Measurements from ENCODE around the gene CHMP5.

The CHMP5 gene

DNA sequence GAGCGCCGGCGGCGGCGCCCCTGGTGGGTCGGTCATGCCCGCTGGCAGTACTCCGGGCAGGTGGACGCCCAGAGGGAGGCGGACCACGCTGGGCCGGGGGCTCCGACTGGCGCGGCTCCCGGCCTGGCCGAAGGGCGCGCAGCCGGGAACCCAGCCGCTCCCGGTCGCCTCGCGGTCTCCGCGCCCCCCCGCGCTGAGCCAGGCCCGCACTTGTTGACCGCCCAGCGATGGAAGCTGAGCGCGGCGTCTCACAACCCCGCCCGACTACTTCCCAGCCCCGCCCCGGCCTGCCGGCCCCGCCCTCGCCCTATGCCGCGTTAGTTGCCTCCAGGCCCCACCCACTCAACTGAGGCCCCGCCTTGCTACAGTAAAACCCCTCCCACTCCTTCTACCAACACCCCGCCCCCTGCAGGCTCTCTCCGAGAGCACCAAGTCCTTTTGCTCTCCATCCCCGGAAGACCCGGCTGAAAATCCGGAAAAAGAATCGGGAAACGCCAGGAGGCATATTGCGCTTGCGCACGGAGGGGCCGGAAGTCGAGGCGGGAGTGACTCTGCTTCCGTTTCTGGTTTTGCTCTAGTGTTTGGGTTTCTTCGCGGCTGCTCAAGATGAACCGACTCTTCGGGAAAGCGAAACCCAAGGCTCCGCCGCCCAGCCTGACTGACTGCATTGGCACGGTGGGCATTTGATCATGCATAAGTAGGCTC is at the start of gene CHMP5, which contains the start of gene BAG1:
Gene CHMP5, plus strand, starts transcription at position 577 of the 705 bp plus-strand sequence. Its CDS starts 30 bp downstream, at position 607.
Gene BAG1, minus strand, starts transcription at position 236 of the 705 bp plus-strand sequence.
- FAIRE-seq, result peak; percentile 87

DNA sequence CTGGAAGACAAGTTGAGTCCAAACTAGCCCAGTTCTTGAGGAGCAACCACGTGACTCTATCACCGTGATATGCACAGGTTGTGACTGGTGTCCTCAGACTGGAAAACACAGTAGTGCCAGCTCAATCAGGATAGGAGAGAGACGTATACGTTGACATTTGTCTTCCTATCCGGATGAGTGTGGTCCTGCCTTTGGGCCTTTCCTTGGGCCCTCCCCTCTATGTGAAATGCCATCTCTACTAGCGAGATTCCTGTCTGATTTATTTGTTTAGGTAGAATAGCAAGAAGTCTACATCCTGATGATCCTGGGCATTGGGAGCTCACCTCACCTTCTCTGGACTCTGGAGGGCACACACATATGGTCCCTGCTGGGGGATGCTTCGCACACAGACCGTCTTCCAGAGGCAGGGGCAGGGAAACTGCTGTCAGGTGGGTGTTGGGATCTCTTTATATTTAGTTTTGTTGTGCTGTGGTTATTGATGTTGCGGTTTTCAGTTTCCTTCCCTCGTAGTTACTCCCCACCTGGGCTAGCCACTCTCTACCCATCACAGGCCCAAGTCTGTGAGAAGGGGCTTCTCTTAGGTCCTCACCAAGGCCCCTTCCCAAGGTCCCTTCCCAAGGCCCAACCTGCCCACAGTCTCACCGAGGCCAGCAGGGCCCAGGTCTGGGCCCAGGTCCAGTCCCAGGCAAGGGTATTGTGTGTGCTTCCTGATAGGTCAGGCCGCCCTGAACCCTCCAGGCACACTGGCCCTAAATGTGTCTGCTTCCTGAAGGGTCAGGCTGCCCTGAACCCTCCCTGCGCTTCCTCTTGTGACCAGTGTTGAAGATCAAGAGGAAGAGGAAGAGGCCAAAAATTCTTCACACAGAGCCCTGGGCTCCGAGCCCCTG is 43.9 kb upstream of the CHMP5 start:
- FAIRE-seq, result no peak

DNA sequence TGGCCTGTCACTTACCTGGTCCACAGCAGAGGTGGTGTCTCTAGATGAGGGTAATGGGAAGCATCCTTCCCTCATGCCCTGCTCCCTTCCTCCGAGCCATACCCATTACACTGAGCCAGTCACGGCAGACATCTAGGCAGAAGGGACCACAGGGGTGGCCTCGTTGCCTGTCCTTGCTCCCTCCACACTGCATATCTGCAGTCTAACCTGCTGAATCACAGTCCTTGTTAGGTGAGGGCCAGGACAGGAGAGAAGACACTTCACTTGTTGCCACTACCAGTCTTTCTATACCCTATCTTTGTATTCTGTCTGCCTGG is 43.3 kb upstream of the CHMP5 start:
- FAIRE-seq, result no peak

DNA sequence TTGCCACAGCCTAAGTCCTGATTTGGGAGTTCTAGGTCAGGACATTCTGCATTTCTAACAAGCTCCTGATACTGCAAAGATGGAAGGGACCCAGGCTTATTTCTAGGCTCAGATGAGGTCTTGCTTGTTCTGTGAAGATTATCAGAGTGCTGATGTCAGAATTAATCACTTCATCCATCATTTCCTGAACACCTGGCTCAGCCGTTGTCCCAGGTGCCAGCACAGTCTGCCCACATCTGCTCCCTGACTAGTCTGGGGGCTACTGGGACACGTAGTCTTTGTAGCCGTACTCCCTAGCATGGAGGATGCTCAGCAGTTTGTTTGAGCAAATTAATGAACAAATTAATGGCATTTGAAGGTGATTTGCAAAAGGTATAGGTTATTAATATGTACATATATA is 42.8 kb upstream of the CHMP5 start:
- no peak for FAIRE-seq

DNA sequence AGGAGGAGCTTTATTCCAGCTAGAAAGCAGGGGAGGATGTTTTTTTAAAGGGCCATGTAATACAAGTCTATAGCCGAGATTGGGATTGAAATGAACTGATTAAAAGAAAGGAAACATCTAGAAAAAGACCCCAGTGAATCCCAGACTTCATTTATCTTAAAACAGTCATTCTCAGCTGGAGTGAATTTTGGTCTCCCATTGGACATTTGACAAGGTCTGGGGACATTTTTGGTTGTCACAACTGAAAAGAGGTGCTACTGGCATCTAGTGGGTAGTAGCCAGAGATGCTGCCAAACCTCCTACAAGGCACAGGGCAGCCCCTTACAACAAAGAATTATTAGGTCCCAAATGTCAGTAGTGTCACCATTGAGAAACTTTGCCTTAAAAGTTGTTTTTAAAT is 41.2 kb upstream of the CHMP5 start:
- no peak for FAIRE-seq

DNA sequence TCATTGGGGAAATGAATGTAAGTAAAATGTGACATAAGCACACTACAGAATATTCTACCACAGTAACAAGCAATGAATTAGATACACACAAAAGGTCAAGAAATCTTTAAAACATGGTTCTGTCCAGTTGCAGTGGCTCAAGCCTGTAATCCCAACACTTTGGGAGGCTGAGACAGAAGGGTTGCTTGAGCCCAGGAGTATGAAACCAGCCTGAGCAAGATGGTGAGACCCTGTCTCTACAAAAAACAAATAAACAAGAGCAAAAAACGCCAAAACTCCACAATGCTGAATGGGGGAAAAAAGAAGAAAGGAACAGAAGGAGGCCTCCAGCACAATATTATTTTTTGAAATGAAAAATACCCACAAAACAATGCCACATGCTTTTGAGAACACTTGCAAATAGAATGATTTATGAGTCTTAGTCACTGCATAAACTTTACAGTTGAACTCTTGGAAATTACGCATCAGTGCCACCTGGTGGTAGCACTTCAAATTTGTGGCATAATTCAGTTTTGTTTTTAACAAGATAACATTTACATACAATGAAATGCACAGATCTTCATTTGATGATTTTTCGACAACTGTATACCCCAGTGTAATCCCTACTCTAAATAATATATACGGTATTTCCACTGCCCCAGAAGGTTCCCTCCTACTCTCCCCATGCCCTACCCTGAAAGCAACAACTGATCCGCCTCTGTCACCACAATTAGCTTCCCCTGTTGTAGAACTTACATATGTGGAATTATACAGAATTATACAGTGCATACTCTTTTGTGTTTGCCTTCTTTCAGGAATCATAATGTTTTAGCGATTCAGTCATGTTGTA is 39.3 kb upstream of the CHMP5 start:
- peak; percentile 73 for FAIRE-seq

DNA sequence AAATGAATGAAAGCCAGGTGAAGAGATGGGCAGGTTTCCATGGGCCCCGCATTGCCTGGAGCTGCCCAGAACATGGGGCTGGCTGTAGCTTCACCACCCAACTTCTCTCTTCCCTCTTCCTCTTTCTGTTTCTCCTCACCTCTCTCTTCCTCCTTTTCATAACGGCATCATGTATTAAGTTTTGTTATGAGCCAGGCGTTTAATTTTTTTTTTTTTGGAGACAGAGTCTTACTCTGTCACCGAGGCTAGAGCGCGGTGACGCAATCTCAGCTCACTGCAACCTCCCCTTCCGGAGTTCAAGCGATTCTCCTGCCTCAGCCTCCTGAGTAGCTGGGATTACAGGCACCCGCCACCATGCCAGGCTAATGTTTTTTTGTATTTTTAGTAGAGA is 37.8 kb upstream of the CHMP5 start:
- FAIRE-seq, result no peak

DNA sequence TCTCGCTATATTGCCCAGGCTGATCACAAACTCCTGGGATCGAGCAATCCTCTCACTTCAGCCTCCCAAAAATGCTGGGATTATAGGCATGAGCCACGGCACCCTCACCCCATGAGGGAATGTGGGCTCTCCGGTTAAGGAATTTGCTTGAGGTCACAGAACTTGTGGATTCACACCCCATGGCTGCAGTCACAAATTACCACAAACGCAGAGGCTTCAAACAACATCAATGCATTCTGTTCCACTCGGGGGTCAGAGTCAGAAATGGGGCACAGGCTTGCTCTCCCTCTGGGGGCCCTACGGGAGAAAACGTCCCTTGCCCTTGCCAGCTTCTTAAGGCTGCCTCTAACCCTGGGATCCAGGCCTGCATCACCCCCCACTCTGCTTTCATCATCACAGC is 37.1 kb upstream of the CHMP5 start:
- no peak for FAIRE-seq

DNA sequence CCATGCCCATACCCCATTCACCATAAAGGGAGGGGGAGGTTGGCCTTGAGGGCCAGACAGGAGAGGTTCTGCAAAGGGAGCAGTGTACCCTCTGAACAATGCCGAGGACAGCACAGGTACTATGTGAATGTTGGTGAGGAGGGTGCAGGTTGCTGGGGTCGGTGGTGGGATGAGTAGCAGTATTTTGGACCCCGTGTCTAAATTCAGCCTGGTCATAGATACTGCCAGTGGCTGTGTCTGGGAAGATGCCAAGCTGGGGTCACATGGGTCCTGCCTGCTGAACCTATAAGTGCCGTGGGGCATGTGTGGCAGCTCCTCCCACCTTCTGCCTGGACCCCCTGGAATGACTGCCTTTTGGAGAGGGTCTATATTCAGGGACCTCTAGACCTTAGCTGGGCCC is 36.2 kb upstream of the CHMP5 start:
- FAIRE-seq, result no peak

DNA sequence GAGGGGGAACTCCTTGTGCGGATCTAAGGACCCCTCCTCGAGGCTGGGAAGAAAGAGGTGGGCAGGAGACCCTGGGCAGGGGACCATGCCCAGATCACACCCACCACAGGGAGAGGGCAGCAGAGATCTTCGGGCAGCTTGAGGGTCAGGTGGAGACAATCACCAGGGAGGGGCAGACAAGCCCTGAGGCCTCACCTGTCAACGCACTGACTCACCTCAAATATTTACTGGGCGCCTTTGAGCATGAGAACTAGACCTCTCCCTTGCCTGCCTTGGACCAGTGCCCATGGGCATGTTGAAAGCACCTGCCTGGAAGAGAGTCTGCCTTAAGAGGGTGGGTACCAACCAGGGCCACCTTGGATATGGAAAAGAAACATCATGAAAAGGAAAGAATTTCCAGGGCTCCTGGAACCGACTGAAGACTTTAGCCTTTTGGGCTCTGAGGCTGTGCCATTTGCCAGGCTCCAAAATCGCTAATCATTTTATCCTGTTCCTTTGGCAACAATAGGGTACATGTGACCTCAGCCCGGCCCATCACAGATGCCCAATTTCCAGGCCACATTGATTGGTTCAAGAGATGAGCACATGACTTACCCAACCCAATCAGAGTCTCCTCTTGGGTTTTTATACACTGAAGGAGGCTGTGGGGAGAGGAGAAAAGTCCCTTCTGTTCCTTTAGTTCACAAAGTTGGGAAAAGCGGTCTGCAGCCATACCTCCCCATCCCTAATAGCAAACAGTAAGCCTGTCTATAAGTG is 35.3 kb upstream of the CHMP5 start:
- no peak for FAIRE-seq

DNA sequence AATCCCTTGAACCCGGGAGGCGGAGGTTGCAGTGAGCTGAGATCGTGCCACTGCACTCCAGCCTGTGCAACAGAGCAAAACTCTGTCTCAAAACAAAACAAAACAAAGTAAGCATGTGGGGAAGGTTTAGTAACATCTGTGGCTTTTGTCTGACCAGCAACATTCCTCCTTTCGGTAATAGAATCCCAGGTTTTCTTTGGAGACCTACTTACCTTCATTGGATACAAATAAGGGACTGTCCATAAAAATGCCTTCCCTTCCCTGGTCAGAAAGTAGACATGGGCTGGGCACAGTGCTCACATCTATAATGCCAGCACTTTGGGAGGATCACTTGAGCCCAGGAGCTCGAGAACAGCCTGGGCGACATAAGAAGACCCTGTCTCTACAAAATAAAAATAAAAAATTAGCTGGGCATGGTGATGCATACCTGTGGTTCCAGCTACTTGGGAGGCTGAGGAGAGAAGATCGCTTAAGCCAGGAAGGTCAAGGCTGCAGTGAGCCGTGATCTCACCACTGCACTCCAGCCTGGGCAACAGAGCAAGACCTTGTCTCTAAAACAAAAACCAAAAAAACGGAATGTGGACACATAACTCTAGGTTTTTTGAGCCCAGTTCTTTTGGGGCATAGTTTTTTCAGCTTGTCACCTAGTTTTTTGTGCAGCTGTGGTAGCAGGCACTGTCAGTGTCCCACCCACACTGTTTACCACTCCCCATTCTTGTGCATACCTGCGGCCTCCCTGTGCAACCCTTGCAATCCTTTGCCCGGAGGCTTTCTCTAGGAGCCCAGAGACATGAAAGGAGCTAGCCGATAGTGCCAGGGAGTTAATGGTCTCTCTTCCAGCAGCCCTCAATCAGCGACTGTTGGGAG is 33.9 kb upstream of the CHMP5 start:
- no peak for FAIRE-seq

DNA sequence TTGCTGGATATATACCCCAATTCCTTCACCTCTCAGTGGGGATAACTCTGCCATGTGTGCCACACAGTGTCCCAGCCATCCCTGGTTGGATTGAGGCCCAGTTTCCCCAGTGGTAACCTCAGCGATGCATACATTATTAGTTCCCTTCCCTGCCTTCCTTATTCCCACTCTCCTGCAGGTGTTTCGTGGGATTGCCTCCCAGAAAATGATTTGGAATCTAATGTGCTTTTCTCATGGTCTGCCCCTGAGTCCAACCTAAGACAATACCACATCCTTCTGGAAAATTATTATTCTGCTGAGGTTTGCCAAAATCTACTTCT is 33.3 kb upstream of the CHMP5 start:
- FAIRE-seq, result no peak

DNA sequence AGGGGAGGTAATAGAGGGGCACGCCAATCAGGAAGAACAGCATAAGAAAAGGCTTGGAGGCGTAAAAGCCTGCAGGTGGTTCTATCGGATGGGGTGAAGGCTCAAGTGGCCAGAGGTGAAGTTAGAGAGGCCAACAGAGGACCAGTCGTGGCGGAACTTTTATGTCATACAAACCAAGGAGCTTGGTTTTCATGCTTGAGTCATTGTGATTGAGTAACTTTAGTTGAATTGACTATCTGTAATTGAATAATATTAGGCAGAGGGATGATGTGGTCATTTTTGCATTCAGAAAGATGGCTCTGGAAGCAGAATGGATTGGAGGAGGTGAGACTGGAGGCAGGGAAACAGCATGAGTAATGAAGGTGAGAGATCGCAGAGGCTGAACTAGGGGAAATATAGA is 32.0 kb upstream of the CHMP5 start:
- no peak for FAIRE-seq

DNA sequence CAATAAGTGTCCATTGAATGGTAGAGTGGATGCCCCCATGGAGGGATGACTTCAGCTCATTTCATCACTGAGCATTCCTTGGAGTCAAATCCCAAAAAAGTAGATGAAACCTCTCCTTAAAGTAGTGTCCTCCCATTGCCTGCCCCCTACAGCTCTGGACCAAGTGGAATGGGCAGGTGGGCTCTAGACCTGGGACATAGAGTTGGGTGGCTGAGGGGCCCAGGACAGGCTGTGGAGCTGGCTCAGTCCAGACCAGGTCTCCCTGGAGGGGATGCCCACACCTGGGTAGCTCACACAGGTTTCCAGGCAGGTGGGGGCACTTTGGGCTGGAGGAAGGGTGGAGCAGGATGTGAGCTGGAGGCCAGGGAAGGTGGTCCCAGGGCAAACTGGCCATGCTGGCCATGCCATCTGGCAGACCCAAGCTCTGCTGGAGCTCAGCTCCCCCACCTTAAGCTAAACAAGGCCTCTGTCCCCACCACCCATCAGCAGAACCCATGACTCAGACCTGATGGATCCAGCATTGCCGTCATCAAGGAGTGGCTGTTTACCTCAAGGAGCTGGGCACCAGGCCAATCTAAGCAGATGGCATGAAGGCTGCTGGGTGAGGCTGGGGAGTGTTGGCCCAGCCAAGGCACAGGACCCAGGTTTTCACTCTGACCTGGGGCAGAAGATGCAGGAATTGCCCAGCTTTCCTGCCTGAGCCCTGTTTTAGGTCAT is 31.1 kb upstream of the CHMP5 start:
- FAIRE-seq, result no peak

DNA sequence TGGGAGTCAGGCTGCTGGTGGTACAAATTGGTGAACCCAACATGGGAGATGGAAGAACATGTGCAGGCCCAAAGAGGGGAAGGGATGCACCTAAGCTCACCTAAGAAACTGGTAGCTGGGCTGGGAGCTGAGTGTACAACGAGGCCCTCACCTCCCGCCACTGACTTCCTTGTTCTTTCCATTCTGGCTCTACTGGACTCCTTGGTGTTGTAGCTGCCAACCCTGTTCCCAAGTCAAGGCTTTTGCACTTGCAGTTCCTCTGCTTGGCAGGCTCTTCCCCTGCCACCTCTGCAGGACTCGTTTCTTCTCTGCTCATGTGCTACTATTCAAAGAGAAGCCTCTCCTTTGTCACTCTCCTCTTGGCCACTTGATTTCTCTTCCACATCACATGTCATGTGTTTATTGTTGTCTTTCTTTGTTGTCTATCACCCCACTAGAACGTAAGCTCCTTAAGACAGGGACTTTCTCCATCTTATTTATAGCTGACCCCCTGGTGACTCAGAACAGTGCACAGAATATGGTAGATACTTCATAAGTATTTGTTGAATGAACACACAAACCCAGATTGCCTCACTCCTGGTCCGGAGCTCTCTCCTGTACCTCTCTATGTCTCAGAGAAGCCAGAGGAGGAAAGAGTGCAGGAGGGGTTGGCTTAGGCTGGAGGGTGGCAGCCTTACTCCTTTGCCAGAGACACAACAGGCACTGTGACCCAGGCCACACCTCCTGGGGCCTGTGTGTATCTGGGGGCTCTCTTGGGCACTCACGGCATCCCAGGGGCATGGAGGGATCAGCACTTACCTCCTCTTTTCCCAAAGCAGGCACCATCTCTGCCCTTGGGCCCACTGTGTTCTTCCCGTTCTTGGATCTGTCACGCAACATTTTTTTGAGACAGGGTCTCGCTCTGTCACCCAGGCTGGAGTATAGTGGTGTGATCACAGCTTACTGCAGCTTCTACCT is 30.1 kb upstream of the CHMP5 start:
- no peak for FAIRE-seq

DNA sequence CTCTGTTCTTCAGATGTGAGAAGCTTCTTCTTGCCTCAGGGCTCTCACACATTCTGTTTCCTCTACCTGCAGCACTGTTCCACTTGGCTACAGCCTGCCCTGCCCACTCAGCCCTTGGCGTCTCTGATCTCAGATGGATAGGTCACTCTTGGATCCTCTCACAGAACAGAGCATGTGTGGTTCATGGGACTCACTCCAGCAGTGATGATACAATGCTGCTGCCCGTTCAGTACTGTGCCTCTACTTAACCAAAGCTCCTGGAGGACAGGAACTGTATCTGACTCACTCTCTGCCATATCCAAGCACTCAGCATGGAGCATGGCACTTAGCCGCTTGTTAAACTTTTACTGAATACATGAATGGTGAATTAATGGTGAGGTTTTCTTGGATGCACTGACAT is 28.3 kb upstream of the CHMP5 start:
- no peak for FAIRE-seq

DNA sequence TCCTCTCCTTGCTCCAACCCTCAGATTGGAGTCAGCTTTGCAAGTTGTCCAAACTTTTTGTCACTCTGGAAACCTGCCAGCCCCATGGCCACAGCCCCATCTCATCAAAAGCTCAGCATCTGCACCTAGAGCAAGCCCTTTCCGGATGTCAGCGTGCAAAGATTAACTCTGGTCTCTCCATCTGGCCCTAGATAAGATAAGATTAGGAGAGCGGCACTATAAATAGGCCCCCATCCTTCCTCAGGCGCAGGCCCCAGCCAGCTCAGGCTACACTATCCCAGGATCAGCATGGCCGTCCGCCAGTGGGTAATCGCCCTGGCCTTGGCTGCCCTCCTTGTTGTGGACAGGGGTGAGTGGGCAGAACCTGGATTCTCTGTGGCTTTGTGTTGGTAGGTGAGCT is 24.9 kb upstream of the CHMP5 start, which contains the start of gene SPINK4:
Gene SPINK4, plus strand, starts transcription at position 247 of the 400 bp plus-strand sequence. Its CDS starts 42 bp downstream, at position 289.
- FAIRE-seq, result no peak

DNA sequence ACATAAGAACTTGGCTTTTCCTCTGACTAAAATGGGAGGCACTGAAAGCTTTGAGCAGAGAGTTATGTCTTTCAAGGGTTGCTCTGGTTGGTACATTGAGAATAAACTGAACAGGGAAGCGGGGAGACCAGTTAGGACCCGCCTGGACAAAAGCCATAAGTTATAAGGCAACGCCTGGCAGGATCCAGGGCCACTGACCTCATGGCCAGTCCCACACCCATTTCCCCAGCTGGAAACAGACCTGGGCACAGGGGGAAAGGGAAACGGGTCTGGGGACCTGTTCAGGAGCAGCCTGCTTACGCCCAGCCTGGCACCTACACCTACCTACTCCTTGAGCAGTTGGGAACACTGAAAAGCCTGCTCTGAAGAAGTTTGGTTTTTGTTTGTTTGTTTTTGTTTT is 23.6 kb upstream of the CHMP5 start:
- FAIRE-seq, result no peak

DNA sequence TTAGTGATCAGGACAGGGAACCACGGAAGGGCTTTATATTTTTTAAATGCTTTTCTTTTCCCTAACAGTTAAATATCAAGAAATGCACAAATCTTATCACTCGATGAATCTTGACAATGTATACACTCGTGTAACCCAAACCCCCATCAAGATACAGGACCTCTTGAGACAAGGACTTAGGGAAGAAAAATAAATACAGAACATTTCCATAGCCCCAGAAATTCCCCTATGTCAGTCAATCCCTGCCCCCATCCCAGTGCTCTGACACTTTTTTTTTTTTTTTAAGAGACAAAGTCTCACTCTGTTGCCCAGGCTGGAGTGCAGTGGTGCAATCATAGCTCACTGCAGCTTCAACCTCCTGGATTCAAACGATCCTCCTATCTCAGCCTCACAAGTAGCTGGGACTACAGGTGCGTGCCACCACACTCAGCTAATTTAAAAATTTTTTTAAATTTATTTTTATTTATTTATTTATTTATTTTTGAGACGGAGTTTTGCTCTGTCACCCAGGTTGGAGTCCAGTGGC is 22.2 kb upstream of the CHMP5 start:
- FAIRE-seq, result no peak
